GM21529 (cell line): Measurements from ENCODE around the gene POU2AF1.
"Not testable (repeated sequence)": the region's sequence is repeated elsewhere in the genome, so short reads cannot be mapped to it uniquely, and the experiment has no call there.

Source experiments
- ATAC-seq: cut with Tn5 transposase; IDR thresholded peaks from one replicate; pipeline ENCODE4 v1.9.1; 2021; ENCODE audit not compliant: unreplicated experiment

The POU2AF1 gene

GRCh38 chr11:111410951-111411350 lies 31.9 kb upstream of the POU2AF1 start:
- no peak for ATAC-seq

DNA sequence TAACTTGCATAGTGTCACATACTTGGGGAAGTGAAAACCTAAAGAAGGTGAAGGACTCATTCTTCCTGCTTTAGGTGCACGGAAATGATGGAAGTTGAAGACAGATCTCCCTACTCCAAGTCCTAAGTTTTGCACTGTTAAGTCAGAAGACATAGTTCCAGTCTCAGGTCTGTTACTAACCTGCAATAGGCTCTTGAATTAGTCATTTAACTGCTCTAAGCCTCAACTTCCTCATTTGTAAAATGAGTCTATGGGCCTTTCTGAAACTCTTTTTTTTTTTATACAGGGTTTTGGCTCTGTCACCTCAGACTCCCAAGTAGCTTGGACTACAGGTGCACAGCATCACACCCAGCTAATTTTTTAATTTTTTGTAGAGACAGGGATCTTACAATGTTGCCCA lies 30.8 kb upstream of the POU2AF1 start:
- ATAC-seq, result peak; percentile 59

GRCh38 chr11:111408789-111409727 lies 30.0 kb upstream of the POU2AF1 start:
- peak; percentile 39 for ATAC-seq

DNA sequence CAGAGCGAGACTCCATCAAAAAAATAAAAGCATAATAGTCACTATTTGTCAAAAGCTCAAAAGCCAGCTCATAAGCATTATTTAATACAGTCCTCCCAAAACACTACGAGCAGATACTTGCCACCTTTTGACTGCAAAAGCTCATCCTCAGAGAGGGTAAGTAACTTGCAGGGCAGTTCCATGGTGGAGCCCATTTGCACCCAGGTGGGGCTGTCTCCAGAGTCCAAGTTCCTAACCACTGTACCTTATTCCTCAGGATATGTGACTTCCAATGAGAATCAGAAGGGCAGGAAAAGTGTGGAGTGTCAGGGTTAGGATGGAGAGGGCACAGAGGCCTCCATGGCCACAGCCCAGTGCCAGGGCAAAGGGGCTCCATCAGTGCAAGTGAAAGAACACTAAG lies 28.6 kb upstream of the POU2AF1 start:
- no peak for ATAC-seq

DNA sequence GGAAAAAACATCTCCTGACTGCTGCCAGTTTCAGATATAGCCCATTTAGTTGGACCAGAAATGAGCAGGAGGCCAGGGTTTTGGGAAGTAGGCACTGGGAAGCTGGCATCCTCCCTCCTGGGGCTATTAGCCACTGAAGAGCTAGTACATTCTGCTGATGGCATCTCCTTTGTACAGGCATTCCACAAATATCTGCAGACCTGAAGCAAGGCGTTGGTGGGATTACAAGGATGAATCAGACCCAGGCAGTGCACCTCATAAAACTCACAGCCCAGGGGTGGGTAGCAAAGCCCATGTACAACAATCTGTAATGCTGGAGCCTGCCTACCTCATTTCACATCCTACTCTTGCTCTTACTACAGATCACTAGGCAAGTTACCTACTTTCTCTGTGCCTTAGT lies 27.5 kb upstream of the POU2AF1 start:
- ATAC-seq, result no peak

DNA sequence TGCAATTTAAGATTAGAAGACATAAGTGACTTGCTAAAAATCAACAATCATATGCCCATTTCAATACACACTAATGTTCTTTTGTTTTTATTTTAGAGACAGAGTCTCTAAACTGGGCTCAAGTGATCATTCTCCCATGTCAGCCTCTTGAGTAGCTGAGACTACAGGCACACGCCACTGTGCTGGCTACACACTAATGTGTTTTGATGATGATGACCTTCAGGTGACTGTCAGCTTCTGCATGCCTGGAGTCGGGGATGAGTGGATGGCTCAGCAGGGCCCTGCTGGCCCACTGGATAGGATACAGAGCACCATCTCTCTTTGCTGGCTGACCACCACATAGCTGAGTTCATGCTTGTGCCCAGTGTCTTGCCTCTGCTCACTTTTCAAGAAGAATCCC lies 27.0 kb upstream of the POU2AF1 start:
- ATAC-seq, result no peak

DNA sequence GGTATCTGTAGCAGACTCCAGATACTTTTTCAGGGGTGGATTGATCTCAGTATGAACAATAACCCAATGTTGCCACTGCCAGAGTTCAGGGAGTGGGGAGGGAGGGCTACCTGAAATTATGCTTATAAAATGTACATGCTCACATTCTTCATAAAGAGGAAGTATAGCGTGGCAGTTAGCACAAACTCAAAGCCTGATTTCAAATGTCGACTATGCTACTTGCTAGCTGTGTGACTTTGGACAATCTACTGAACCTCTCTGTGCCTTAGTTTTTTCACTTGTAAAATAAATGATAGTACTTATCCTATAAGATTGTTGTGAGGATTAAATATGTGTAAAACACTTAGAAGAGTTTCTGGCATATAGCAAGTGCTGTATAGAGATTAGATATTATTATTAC lies 26.5 kb upstream of the POU2AF1 start:
- no peak for ATAC-seq

DNA sequence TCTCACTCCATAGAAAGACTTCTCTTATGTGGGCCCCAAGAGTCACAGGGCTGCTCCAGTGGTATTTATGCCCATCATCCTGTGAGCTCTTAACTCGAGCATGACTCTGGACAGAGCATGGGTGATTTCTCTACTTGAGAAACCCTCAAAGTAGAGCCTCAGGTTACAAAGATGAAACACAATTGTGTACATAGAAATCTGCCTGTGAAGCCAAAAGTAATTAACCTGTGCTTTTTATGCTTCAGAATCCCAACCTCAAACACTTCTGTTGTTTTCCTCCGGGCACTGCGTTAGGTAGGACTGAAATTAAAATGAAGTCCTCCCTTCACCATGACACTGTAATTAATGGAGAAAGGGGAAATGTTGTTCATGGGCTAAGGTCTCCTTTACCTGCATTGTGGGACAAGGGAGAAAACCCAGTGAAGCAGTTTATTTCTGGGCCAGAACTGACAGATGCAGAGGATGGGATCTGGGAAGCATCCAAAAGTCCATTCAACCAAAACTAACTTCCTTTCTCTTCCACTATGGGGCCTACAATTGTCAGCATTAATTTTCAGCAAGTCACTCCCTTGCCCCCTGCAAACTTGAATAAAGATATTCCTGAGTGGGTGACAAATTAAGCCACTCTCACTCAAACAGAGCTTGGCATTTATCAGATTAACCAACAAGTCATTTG lies 24.1 kb upstream of the POU2AF1 start:
- ATAC-seq, result no peak

DNA sequence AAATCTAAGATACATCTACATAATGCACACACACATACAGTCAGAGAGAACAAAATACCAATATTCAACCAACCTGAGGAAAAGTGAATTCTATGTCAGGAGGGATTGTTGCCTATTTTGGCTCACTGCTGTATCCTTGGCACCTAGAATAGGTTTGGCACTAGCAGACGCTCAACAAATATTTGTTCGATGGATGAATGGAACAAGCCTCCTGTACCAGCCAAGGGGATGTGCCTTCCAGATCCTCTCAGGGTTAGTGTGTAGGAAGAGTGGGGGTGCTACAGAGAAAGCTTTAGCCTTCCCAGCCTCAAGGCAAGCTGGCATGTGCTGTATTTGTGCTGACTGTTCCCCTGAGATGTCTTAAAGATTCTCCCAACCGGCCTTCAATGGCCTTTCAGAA lies 23.3 kb upstream of the POU2AF1 start:
- ATAC-seq, result no peak

GRCh38 chr11:111401957-111402356 lies 22.9 kb upstream of the POU2AF1 start:
- not testable (repeated sequence) for ATAC-seq

DNA sequence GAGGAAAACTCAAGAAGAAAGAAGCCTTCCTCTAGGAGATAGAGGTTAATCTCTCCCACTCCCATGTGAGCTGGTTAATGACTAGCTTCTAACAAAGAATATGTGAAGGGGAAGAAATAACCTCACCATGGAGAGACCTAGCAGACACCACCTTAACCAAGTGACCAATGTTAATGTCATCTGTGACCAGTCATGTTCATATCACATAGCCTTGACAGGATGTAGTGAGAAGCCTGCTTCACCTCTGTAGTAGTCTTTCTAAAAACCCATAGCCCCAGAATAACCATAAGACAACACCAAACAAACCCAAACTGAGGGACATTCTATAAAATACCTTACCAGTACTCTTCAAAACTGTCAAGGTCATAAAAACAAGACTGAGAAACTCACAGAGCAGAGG lies 21.5 kb upstream of the POU2AF1 start:
- no peak for ATAC-seq

DNA sequence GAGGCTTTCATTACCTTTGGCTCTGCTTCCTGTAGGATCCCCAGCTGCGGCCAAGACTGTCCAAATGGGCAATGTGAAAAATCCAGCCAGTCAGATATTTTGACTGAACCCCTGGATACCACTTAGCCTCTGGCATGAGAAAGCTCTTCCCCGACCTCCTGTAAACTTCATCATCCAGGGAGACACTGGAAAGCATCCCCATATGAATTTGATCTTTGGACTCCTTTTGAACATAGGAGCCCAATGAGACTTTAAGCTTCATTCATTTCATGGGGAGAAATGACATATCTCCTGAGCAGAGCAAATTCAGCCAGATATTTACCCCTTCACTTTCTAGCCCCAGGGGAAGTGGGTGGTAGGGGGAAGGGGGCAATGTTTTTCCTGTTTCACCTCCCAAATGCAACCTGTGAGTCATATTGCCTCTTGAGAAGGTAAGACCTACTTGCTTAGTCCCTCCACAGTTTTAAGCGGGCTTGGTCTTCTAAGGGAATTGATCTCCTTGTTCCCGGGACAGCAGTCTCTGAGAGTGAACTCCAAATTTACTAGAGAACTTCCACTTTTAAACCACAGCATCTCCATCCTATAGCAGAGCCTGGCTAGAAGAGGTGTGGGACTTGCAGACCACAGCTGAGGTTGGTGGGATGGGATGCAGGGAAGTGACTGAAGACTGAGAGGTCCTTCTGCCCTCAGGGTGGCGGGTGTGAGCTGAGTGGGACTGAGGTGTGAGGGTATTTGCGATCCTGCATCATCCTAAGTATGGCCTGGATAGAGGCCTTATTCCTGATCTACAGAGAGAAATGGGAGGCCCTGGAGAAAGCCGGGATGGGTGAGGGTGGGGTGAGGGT lies 20.3 kb upstream of the POU2AF1 start:
- ATAC-seq, result peak; percentile 53

- no peak for ATAC-seq
These were observed 18.0 kb upstream of the POU2AF1 start for GRCh38 chr11:111397034-111397433.

GRCh38 chr11:111395749-111396148 lies 16.7 kb upstream of the POU2AF1 start:
- ATAC-seq, result no peak

GRCh38 chr11:111395081-111395480 lies 16.0 kb upstream of the POU2AF1 start:
- no peak for ATAC-seq

GRCh38 chr11:111394147-111394546 lies 15.1 kb upstream of the POU2AF1 start:
- not testable (repeated sequence) for ATAC-seq

DNA sequence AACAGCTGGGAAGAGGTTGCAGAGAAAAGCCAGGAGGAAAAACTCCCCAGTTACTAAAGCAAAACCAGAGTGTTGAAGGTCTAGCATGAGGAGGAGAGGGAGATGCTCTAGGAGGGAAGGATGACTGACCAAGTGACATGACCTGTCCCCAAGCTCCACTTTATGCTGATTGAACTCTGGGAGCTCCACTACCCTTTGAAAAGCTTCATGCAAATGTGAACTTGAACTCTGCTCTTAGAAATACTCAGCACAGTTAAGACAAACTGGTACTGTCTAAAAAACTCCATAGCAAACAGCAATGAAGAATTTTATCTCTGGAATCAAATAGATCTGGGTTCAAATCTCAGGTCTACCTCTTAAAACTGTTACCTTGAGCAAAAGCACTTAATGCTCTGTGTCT lies 14.5 kb upstream of the POU2AF1 start:
- ATAC-seq, result no peak

DNA sequence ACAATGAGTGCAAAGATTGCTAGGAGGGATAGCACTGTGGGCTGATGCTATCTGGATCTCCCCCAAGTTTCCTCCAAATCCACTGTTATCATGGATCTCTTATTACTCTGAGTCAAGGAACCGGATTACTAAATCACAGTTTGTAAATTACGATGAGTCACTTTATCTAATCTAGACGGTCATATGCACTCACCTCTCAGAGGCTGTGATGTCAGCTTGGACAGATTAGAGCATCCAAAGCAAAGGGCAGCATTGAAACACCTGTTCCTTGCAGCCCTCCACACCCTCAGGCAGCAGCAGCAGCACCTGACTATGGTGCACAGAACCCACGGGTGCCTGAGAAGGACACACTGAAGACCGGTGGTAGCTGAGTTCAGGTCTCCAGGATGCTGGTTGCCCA lies 14.0 kb upstream of the POU2AF1 start:
- ATAC-seq, result no peak

- no peak for ATAC-seq
These were observed 13.5 kb upstream of the POU2AF1 start for GRCh38 chr11:111392552-111392951.

DNA sequence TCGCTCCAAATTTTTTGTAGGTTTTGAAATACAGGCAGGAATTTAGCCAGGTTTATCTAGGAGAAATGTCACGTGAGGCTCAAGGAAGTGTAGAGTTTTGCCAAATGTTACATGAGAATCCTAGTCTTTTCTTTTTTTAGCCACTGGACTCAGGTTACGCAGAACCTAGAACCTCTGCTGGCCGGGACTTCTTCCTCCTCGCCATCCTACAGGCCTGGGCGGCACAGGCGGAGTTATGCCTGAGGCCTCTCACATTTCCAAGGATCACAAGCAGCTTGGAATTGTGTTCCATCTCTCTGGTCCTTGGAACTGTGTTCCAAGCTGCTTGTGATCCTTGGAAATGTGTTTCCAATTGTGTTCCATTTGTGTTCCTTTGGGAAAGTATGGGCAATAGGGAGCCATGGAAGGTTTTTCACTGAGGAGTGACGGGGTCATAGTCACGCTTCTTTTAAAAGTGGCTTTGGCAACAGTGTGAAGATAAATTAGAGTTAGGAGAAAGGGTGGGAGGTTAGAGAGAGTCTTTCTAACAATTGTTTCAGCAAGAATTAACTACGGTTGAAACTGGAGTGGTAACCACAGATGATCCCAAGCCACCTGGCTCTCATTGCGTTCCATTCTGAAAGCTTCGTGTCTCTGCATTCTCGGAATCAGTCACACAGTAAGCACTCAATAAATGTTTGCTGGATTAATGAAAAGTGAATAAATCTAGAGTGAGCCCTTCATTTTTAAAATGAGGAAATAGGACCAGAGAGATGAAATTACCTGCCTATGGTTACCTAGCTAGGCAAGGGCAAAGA lies 12.5 kb upstream of the POU2AF1 start:
- ATAC-seq, result no peak

DNA sequence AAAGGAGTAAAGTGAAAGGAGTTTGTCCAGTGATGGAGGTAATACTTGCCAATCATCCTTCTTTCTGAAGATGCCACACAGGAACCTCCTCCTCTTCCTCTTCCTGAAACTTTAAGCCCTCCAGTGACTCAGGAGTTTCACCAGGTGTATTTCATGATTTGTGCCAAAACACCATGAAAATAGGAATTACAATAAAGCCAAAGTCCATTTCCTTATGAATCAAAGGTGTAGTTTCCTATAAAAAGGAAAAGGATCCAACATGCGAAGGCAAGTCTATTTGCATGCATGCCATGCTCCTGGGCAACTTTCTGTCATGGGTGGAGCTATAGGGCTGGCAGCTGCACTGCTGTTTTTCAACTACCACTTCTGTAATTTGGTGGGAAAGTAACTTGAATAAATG lies 9.8 kb upstream of the POU2AF1 start:
- no peak for ATAC-seq
